LNCAP (cell line): Measurements from ENCODE around the gene NPR1.

Experiments
- TF ChIP-seq, protein P1 (sequence below): fragments of 450-650 bp; IDR thresholded peaks from 2 replicates; pipeline ENCODE4 v1.5.1; 2017; ENCODE audit warnings: mild to moderate bottlenecking

The NPR1 gene

DNA sequence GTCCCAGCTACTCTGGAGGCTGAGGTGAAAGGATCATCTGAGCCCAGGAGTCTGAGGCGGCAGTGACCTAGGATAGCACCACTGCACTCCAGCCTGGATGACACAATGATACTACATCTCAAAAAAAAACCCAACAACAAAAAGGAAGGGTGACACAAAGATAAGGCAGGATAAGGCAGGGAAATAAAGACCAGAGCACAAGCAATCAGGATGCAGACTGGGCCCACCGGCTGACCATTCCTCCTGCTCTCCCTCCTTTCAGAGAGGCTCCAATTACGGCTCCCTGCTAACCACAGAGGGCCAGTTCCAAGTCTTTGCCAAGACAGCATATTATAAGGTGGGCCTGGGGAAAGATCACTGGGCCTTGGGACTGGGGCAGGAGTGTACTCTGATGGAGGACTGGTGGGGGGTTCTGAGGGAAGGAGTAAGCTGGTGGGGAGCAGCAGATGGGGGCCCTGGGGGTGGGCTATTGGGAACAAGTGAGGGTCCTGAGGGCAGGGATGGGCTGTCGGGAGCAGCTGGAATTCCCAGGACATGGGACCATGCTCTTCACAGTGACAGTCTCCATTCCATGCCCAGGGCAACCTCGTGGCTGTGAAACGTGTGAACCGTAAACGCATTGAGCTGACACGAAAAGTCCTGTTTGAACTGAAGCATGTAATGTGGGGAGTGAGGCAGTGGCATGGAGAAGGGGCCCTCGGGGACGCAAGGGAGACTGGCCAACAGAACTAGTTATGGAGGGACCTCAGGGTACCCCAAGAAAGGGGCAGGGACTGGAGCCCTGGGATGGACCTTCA lies 7.3 kb downstream of the NPR1 start:
- TF ChIP-seq, protein P1, sequence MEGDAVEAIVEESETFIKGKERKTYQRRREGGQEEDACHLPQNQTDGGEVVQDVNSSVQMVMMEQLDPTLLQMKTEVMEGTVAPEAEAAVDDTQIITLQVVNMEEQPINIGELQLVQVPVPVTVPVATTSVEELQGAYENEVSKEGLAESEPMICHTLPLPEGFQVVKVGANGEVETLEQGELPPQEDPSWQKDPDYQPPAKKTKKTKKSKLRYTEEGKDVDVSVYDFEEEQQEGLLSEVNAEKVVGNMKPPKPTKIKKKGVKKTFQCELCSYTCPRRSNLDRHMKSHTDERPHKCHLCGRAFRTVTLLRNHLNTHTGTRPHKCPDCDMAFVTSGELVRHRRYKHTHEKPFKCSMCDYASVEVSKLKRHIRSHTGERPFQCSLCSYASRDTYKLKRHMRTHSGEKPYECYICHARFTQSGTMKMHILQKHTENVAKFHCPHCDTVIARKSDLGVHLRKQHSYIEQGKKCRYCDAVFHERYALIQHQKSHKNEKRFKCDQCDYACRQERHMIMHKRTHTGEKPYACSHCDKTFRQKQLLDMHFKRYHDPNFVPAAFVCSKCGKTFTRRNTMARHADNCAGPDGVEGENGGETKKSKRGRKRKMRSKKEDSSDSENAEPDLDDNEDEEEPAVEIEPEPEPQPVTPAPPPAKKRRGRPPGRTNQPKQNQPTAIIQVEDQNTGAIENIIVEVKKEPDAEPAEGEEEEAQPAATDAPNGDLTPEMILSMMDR, result no peak

DNA sequence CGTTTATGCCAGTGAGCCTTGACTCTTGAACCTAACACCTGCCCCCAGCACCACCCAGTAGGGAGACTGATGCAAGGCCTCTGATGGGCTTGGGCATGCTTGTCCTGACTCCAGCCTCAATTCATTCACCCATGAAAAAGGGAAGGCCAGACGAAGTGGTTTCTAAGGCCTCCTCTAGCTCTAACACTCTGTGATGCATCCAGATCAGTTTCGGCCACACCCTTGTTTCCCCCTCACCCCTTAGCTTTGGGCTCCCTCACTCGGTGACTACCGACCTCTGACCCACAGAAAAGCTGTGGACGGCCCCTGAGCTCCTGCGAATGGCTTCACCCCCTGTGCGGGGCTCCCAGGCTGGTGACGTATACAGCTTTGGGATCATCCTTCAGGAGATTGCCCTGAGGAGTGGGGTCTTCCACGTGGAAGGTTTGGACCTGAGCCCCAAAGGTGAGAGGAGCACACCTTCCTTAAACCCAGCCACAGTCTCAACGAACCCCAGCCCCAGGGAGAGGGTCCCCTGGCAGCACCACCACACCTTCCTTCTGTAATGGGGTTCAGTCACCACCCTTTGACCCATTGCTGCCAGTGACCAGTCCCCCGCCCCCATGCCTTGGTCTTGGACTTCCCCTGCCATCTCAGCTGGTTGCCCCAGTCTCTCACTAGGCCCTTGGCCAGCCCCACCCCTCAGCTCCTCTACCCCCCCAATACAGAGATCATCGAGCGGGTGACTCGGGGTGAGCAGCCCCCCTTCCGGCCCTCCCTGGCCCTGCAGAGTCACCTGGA lies 9.0 kb downstream of the NPR1 start:
- TF ChIP-seq, protein P1, result no peak

- TF ChIP-seq, protein P1, result no peak
Observed at GRCh38 chr1:153688276-153688675, 9.8 kb downstream of the NPR1 start.

GRCh38 chr1:153688736-153689328 lies 10.3 kb downstream of the NPR1 start:
- TF ChIP-seq, protein P1, result no peak

- TF ChIP-seq, protein P1, result no peak
Observed at GRCh38 chr1:153693466-153693865, 15.0 kb downstream of the NPR1 start.

- TF ChIP-seq, protein P1, result no peak
Observed at GRCh38 chr1:153696741-153697140, 18.3 kb downstream of the NPR1 start.

GRCh38 chr1:153697191-153698019 lies 18.9 kb downstream of the NPR1 start:
- TF ChIP-seq, protein P1, result no peak
